ENCODE results near the gene MX1. TPM values are rescaled to one million over a fixed set of nuclear protein-coding genes. Genes with fewer than 3 reads are reported as not detected.

Gene MX1
- total RNA-seq, 1 donor = 86.4 TPM

DNA sequence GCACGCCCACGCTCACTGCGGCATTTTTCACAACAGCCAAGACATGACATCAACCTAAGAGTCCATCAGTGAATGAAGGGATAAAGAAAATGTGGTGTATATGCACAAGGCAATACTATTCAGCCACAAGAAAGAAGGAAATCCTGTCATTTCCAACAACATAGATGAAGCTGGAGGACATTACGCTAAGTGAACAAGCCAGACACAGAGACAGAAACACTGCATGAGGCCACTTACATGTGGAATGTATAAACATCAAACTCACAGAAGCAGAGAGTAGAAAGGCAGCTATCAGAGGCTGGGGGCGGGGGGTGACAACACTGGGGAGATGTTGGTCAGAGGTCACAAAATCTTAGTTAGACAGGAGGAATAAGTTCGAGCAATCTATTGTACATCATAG, 61.0 kb downstream of the MX1 start:
- DNase-seq (ENCODE audit: low read depth in 2 of 3, low spot score in 2 of 3) = no peak

DNA sequence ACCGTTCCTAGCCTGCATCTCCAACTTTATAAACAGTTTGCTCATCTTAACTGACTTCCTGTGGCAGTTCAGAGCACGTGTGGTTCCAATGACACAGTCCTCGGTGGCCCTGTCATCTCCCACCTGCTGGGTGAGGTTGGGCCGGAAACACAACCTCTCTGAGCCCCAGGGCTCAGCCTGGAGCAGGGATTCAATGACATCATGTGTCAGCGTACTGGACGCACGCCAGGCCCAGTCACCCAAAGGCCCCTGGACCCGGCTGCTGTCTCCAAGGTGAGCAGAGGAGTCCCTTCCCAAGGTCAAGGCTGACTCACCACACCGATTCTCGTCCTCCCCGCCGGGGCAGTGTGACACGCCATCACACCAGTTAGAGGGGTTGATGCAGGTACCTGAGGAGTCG, 62.0 kb downstream of the MX1 start:
- no peak for DNase-seq (ENCODE audit: low read depth in 2 of 3, low spot score in 2 of 3)

DNA sequence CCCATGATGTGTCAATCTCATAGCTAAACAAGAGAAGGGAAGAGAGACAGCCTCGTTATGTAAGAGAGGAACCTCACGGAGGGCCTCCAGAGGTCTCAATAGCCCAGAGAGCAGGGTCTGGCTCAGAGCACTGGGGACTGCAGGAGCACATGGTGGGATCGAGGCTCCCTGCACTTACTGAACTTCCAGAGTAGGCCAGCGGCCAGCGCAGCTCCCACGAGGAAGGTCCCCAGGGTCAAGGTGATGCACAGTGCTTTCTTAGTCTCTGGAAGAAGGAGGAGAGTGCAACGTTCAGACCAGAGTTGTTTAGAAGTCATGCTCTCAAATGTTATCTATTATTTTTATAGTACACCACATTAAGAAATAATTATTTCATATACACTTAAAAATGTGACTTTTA, 63.3 kb downstream of the MX1 start:
- DNase-seq (ENCODE audit: low read depth in 2 of 3, low spot score in 2 of 3) = no peak

DNA sequence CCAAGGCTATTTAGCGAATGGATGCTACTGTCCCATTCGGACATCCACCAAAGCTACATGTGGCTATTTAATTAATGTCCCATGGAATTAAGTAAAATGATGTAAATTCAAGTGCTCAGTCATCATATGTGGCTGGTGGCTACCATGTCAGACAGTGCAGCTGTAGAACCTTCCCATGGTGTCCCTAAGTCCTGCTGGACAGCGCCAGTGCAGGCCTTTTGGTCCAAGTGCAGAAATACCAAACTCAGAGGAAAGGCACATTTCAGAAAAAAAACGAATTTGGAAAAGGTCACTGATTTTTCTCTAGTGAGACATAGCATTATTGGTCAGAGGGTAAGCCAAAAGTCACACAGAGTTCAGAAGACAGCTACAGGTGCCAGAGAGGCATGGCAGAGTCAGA, 64.3 kb downstream of the MX1 start:
- DNase-seq (ENCODE audit: low read depth in 2 of 3, low spot score in 2 of 3) = no peak

DNA sequence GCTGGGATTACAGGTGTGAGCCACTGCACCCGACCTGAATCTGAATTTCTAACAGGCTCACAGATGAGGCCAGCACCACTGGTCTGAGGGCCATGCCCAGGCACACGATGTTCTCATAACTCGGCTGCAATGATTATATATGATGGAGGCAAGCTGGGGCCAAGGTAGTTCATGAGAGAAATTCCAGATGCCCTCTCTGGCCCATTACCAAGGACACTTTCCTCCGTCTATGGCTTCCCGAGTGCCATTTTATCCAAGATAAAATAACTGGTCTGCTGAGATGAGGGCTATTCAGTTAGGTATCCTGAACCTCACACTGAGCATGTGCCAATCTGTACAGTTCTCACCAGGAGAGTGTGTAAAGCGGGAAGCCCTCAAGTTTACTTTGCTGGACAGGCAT, 65.4 kb downstream of the MX1 start:
- no peak for DNase-seq (ENCODE audit: low read depth in 2 of 3, low spot score in 2 of 3)

DNA sequence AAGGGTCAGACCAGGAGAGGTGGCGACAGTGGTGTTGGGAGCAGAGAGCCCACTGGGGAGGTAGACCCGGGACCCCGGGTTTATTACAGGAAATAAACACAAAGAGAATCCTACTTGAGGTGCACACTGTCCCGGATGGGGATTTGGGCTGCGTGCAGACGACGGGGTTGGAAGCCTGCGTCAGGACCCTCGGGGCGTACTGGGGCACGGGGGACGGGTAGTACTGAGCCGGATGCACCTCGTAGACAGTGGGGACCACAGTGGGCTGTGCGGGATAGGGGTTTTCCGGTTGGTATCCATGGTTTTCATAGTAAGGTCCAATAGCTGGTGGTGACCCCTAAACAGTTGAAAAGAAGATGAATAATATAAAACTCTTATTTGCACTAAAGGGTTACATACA, 68.2 kb downstream of the MX1 start:
- DNase-seq (ENCODE audit: low read depth in 2 of 3, low spot score in 2 of 3) = no peak

DNA sequence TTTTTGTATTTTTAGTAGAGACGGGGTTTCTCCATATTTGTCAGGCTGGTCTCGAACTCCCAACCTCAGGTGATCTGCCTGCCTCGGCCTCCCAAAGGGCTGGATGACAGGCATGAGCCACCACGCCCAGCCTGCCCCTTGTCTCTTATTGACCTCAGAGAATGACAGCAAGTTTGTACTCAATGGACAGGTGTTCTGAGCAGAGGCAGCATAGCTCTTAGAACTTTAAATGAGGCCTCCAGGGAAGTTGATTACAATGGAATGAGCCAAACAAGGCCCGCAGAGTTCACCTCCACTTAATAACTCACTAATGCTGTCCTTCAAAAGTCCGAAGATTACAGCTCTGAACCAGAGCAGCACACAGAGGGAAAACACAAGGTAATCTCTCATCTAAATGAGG, 71.0 kb downstream of the MX1 start:
- DNase-seq (ENCODE audit: low read depth in 2 of 3, low spot score in 2 of 3) = no peak

DNA sequence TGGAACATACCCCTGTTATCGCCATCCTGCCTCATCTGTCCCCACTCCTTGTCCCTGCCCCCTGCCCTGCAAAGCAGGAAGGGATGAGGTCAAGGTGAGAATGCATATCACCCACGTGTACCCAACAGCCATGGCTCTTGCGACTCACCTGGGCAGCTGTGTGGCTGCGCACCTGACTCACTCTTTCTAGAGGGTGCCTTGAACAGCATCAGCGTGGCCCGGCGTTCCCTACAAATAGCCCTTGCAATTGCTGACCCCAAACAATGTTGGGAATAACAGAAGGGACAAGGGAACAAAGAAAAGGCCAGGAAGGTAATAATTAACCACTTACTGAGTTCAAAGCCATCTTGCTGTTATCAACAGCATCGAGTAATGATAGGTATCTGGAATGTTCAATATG, 71.7 kb downstream of the MX1 start:
- no peak for DNase-seq (ENCODE audit: low read depth in 2 of 3, low spot score in 2 of 3)

DNA sequence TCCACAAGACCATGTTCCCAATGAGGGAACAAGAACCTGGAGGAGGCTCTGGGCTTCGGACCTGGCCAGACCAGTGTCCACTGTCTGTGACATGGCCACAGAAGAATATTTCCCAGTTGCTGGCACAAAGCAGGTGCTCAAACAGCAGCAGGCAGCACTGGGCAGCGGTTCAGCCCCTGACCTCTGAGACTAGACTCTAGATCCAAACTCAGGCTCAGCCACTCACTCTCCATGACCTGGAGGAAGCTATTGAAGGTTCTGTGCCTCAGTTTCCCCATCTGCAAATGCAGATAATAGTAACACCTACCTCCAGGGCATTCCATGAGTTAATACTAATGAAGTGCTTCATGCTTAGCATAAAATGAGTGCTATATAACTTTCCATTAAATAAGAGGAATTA, 73.9 kb downstream of the MX1 start:
- no peak for DNase-seq (ENCODE audit: low read depth in 2 of 3, low spot score in 2 of 3)

DNA sequence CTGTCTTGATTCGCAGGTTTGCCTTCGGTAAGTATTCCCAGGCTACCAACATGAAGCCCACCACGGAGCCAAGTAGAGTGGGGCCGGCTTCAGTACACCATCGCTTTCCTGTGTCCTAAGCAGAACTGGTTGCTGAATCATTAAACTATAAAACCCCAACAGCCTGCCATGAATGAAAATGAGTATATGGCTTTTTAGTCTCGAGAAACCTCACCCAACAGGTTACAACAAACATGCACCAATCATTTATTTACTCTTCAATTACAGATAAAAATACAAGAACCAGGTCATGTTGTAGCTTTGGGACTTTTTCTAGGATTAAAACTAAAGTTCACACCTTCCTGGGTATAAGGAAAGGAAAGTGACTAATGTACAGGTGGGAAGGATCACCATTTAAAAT, 74.3 kb downstream of the MX1 start:
- no peak for DNase-seq (ENCODE audit: low read depth in 2 of 3, low spot score in 2 of 3)

DNA sequence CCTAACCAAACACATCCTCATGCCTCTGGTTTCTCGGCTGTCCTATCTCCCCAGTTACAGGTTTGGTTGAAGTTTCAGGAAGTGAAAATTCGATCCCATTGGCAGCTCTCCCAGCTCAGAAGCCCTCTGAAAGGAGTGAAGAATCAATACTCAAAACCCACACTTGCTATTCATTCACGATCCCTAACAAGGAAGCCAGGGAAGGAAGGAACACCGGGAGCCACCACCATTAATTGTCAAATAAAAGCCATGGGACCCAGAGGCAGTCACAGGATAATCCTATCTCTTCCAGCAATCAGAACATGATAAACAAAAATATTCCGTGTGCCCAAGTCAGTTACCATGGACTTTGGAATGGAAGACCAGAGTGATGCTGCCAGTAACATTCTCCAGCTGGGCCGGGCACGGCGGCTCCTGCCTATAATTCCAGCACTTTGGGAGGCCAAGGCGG, 74.9 kb downstream of the MX1 start:
- no peak for DNase-seq (ENCODE audit: low read depth in 2 of 3, low spot score in 2 of 3)

DNA sequence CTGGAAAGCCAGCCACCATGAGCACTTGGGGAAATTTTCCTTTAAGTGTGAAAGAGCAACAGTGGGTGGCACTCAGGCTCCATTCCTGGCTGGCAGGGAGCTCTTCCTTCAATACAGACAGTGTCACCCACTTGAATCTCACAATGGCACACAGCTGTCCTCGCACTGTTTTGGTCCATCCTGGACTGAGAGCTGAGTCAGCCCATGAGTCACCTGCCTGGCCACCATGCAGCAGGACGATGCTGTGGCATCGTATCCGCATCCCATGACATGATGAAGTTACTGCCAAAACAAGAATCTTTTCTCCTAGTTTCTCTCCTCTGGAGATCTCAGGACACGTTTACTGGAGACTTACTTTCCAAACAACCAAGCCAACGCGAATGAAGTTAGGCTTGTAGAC, 75.9 kb downstream of the MX1 start:
- no peak for DNase-seq (ENCODE audit: low read depth in 2 of 3, low spot score in 2 of 3)

DNA sequence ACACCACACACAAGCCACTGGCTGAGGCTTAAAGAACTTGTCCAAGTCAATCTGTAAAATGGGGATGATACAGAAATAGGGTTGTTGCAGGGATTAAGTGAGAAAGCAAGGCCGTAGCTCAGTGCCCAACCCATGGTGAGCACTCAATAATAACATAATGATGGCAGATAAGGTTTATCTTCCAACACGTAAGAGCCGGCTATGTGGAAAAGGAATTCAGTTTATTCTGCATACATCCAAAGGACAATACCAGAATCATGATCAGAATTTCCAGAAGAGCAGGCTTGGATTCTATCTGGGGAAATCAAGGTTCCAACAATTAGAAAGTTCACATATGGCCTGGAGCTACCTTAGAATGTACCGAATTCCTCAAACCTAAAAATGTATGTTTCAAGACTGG, 77.3 kb downstream of the MX1 start:
- no peak for DNase-seq (ENCODE audit: low read depth in 2 of 3, low spot score in 2 of 3)

DNA sequence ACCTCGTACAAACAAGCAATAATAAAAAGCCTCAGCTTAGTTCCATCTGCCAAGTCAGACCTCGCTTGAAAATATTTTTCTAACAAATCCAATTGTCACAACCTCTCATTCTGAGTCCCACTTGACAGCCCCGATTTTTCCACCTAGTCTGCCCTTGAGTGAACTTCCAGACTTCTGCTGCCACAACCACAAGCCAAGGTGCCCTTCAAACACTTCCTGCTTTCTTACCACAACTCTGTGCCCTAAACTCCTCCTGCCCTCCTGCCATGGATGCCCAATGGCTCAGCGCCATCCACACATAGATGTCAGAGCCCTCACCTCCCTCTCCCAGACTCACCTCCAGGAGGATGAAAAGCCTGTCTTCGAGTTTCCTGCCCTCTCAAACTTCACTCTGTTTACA, 78.0 kb downstream of the MX1 start:
- DNase-seq (ENCODE audit: low read depth in 2 of 3, low spot score in 2 of 3) = no peak

DNA sequence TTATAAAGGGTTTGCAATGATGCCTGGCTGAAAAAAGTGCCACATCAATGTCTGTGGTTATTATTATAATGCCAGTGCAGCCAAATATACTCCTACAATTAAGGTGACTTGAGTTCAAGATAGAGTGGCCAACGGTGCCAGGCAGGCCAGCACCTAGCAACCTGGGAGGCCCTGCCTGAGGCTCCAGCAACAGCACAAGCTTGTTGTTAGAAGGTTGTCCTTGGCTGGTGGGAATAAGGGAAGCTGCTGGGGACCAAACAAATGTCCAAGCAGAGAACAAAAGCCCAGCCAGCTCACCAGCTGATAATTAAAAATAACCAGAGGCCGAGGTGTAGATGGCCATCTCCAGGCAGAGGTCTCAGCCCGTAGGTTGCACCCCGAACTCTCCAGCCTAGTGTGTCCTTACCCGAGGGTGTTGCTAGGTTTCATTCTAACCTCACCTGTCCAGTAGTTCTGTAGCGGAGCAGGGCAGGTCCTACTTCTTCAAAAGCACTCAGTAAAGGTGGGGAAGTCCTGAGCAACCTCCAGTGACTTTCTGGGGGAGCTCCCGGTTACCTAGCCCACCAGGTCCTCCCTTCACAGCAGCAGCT, 80.1 kb downstream of the MX1 start:
- no peak for DNase-seq (ENCODE audit: low read depth in 2 of 3, low spot score in 2 of 3)

DNA sequence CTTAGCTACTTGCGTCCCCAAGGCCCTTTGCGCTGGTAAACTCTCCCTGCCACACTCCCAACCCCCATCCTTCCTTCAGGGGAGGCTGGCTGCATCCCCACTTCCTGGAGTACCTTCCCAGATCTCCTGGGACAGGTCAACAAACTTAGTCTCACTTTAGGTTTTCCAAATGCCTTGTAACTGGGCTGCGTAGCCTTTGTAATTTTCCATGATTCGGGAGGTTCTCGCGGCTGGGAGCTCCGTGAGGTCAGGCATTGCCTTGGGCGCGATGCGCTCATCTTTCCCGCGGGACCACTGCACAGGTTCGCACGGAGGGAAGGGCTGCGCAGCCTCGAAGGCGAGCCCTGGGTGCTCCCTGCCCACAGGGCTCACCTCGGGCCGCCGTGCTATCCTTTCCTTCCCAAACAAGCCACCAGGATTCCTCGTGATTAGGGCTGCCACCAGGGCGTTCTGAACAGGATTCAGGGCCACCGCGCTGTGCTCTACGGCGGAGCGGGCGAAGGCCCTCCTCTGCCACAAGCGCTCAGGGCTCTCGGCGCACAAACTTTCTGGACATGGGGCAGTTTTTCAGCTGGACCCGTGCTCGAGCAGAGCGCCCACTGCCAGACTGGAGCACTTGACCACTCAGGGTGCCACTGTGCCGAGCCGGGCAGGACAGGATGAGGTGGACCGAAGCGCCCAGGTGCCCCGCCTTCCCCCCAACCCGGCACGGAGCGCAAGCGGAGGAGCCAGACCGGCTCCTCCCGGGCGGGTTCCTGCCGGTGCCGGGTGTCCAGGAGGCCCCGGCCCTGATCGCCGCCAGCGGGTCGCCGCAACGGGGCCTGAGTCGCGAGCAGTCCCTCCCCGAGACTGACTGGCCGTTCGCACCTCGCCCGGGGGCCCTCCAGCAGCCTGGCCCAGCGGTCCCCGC, 80.8 kb downstream of the MX1 start:
- no peak for DNase-seq (ENCODE audit: low read depth in 2 of 3, low spot score in 2 of 3)

DNA sequence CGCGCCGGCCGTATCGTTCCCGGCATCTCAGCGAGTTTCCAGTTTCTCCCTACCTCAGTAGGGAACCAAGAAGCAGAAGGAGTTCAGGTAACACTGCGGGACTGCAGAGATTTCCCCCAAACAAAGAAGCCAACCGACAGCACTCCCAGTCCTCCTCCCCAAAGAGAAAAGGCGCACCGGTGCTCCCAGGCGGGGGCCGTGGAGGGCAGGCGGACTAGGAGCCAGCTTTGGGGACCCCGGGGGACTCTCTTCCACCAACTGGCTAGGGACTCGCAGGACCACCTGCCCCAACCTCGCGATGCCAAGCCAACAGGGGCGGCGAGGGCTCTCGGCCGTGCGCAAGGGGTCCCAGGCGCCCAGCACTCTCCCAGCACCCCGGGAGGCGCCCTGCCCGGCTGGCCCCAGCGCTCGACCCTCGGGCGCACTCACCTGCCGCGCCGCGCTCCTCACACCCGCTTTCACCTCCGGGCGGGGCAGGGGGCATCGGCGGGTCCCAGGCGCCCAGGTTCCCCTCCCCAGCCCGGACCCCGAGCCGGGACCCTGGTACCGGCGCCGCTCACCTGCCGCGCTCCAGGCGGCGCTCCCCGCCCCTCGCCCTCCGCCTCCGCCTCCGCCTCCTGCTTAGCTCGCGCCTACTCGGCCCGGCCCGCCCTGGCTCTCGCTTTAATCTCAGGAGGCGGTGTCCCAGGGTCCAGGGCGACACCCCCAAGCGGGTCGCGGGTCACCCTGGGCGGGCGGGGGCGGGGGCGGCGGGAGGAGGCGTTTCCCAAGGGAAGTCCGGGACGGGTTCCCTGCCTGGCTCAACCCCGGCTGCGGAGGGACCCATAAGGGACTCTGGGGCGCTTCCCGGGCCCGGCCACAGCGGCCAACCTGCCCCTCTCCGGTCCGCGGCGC, 81.7 kb downstream of the MX1 start, which contains the start of gene TMPRSS2:
TMPRSS2 (minus strand) TSS at position 638 of the 894 bp plus-strand sequence. CDS start 10,025 bp downstream, outside the sequence.
- peak in 1 of 3 donors; percentile 3 for DNase-seq (ENCODE audit: low read depth in 2 of 3, low spot score in 2 of 3)

DNA sequence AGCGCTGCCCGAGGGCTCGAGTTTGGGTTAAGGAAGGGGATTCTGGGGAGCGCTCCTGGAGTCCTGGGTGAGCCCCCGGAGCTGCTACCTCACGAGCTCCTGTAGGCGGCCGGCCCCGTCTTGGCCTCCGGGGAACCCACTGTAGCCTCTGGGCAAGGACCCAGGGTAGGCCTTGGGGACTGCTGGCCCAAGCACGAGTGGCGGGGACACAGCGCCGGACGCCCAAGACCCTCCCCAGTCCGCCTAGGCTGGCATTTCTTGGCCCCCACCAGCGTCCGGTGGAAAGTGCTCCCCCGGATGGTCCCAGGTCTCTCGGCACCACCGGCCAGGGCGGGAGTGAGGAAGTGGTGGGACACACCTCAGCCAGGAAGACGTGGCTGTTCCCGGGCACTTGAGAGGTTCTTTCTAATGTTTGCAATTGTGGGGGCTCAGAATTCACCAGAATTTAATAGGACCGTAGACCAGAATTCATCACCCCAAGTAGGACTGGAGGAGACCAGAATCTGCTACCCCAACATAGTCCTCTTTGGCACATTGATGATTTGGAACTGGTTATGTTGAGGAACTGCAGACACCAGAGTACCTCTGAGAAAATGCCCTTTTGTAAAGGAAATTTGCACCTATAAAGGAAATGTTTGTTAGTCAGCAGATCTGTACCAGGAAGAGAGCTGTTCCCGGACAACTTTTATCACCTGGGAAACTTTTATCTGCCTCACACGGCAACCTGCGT, 82.5 kb downstream of the MX1 start:
- DNase-seq (ENCODE audit: low read depth in 2 of 3, low spot score in 2 of 3) = no peak
